Lung (tissue), 12 donors: ENCODE results near the gene CREB3L4. TPM values are rescaled to one million over a fixed set of nuclear protein-coding genes. Genes with fewer than 3 reads are reported as not detected.

Source experiments
- ATAC-seq: fragments of 200-7000 bp; cut with Tn5 transposase; one replicate; pipeline ENCODE4 v1.9.1; 2020; ENCODE audit warnings: moderate number of reproducible peaks; ENCODE audit not compliant: insufficient read depth, low FRiP score
- DNase-seq, 3 donors: peaks; one replicate each; pipeline ENCODE4 v3.0.0-alpha.2; 2013 to 2017
- H3K27ac ChIP-seq, 2 donors: one replicate each; pipeline ENCODE4 v1.5.1; 2013; ENCODE audit warnings: mild to moderate bottlenecking in 2 of 2, moderate library complexity in 2 of 2, control low read depth in 1 of 2, inconsistent platforms in 1 of 2, low read depth in 1 of 2, low read length in 1 of 2
- H3K27me3 ChIP-seq, 3 donors: one replicate each; pipeline ENCODE4 v1.5.1; 2013; ENCODE audit warnings: low read length in 2 of 3; ENCODE audit not compliant: control insufficient read depth in 3 of 3, insufficient read depth in 3 of 3
- H3K36me3 ChIP-seq, 4 donors: one replicate each; pipeline ENCODE4 v1.5.1; 2013; ENCODE audit warnings: low read length in 4 of 4, mild to moderate bottlenecking in 1 of 4, moderate library complexity in 1 of 4; ENCODE audit not compliant: control insufficient read depth in 4 of 4, insufficient read depth in 4 of 4
- H3K4me1 ChIP-seq, 5 donors: one replicate each; pipeline ENCODE4 v1.5.1; 2013; ENCODE audit warnings: low read length in 5 of 5, mild to moderate bottlenecking in 2 of 5, moderate library complexity in 1 of 5; ENCODE audit not compliant: control insufficient read depth in 5 of 5, insufficient read depth in 5 of 5
- H3K4me3 ChIP-seq: one replicate; pipeline ENCODE4 v1.5.1; 2013; ENCODE audit warnings: mild to moderate bottlenecking, control low read depth, moderate library complexity
- H3K9ac ChIP-seq, 2 donors: one replicate each; pipeline ENCODE4 v1.5.1; 2013; ENCODE audit warnings: low read length in 2 of 2, control low read depth in 1 of 2; ENCODE audit not compliant: insufficient read depth in 1 of 2
- H3K9me3 ChIP-seq, 4 donors: one replicate each; pipeline ENCODE4 v1.5.1; 2013; ENCODE audit warnings: low read length in 3 of 4, mild to moderate bottlenecking in 1 of 4, moderate library complexity in 1 of 4; ENCODE audit not compliant: control insufficient read depth in 4 of 4, insufficient read depth in 3 of 4
- WGBS, 2 donors: extraction: QIAGEN DNeasy Blood & Tissue Kit; methylation state at CpG; one replicate each; pipeline ENCODE4 v1.1.7; 2013; 5-methylcytosine and 5-hydroxymethylcytosine counted together
- polyA plus RNA-seq, 2 donors: library from polyadenylated mRNA; stranded (reverse); fragments of 200-250 nt; gene quantifications; one replicate each; pipeline ENCODE4 v1.2.1, GENCODE V29; 2013
- total RNA-seq, 2 donors: library from RNA; depleted of rRNA in 1 of 2; stranded (reverse); fragments of >200 nt in 1 of 2; gene quantifications; one replicate each; pipeline ENCODE4 v1.2.1, GENCODE V29; 2014 to 2021
- TF ChIP-seq, protein P1 (sequence below): IDR thresholded peaks from 2 replicates; pipeline ENCODE4 v1.5.1; 2012; ENCODE audit warnings: mild to moderate bottlenecking; ENCODE audit errors: control extremely low read depth, extremely low read depth
- donor health status: control.
- donor health status: control.
- donor health status: Bipolar disorder and iron deficiency.
- donor health status: healthy.
- donor health status: DM: yes; HTN: yes; CAD: no.

The CREB3L4 gene
- total and polyA plus RNA-seq, 4 donors, result 9.5 to 21.8 (median 13.6) TPM

DNA sequence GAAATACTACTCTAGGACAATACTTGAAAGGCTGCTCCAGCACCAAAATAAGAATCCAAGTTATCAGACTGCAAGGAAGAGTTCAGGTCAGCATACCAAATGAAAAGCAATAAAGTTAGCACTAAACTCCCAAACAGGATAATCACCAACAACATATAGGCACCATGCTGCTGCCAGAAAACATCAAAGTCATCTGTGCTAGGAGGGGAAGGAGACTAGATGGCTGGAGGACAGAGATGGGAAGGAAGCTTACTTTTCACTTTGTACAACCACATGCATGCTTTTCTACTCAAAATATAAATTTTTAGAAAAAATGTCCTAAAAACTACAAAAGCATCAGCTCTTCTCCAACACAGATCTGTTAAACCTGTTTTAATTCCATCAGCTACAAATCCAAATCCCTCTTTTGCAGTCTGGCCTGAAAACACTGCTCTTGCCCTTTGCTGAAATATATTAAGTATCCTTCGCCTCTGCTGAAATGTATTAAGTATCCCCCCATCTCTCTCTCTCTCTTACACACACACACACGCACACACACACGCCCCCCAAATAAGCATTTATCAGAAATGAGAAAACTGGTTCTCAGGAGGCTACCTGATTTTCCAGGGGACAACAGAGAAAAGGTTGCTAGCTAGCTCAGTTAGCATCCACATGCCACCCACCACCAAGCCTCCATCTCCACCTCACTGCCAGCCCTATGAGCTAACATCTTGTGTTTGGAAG is 46.5 kb upstream of the CREB3L4 start:
- H3K4me3 ChIP-seq, result peak overlapping the region; percentile 50
- peaks cover 6 to 25% (median 21%) of the 10 kb centered on the region in 5 donors for H3K4me1 ChIP-seq
- peak overlapping the region; percentile 33 to 88 for H3K9ac ChIP-seq
- no peak for ATAC-seq
- no peaks in the 10 kb centered on the region for H3K27me3 ChIP-seq
- 25 to 43% methylated on average over 3 of the region's 3 CpGs for WGBS, 2 donors
- H3K36me3 ChIP-seq, result peaks cover 0 to 10% (median 2%) of the 10 kb centered on the region in 4 donors
- TF ChIP-seq, protein P1, sequence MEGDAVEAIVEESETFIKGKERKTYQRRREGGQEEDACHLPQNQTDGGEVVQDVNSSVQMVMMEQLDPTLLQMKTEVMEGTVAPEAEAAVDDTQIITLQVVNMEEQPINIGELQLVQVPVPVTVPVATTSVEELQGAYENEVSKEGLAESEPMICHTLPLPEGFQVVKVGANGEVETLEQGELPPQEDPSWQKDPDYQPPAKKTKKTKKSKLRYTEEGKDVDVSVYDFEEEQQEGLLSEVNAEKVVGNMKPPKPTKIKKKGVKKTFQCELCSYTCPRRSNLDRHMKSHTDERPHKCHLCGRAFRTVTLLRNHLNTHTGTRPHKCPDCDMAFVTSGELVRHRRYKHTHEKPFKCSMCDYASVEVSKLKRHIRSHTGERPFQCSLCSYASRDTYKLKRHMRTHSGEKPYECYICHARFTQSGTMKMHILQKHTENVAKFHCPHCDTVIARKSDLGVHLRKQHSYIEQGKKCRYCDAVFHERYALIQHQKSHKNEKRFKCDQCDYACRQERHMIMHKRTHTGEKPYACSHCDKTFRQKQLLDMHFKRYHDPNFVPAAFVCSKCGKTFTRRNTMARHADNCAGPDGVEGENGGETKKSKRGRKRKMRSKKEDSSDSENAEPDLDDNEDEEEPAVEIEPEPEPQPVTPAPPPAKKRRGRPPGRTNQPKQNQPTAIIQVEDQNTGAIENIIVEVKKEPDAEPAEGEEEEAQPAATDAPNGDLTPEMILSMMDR, result no peak
- peak overlapping the region; percentile 37 to 65 for H3K27ac ChIP-seq
- no peaks in the 10 kb centered on the region for H3K9me3 ChIP-seq
- no peak for DNase-seq

DNA sequence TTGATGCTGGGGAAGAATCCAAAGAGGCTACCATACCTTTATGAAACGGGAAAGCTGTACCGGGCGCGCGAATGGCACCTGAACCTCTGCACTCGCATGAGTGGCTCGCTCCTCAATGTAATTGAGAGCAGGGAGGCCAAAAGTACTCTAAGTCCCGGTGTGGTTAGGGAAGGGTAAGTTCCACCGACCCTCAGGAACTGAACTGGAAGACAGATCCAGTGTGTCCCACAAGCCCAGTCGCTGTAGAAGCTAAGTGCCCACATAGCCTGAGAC is 46.0 kb upstream of the CREB3L4 start:
- Histone ChIP-seq H3K36me3 (peaks cover 0 to 10% (median 1%) of the 10 kb centered on the region in 4 donors), H3K27ac (peak overlapping the region; percentile 56 to 65)

DNA sequence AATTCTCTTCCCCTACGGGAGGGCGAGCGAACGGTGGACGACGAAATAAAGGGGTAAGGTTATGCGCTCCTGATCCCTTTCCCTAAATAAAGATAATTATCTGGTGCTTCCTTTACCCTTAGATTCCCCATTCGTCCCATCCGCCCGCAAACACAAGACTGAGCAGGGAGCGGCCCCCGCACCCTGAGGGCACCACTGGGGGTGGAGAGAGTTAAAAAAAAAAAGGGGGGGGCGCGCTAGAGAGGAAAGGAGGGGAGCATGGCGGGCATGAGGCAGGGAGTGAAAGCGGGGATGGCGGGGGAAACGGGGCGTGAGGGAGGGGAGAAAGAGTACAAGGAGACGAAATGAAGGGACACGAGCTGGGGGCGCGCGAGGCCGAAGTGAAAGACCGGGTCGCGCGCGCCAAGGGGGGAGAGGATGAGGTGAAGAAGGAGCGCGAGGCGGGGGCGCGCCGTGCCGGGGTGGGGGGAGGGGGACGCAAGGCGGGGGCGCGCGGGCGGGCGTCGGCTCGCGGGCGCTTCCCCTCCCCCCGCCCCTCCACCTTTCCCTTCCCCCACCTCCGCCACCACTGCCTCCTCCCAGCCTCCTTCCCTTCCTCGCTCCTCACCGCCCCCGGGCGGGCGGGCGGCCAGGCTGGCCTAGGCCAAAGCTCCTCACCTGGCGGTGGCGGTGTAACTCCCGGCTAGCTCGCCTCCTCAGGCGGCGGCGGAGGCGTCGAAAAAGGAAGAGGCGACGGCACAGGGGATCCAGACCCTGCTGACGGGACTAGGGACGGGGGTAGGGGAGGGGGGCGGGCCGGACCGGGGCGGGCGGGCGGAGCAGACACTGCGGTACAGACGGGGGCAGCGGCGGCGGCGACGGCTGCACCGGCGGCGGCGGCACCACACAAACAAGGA is 45.4 kb upstream of the CREB3L4 start:
- WGBS, 2 donors, result 1% methylated on average over 30 to 85 of the region's 86 CpGs
- H3K9ac ChIP-seq, result peak overlapping the region; percentile 33 to 88
- no peaks in the 10 kb centered on the region for H3K27me3 ChIP-seq
- peak; percentile 15 for ATAC-seq
- H3K36me3 ChIP-seq, result peaks cover 0 to 10% (median 1%) of the 10 kb centered on the region in 4 donors
- peak overlapping the region; percentile 94 to 95 for H3K27ac ChIP-seq
- no peaks in the 10 kb centered on the region for H3K9me3 ChIP-seq
- H3K4me3 ChIP-seq, result peak overlapping the region; percentile 95
- TF ChIP-seq, protein P1, result no peak
- DNase-seq, result peak in 2 of 3 donors; percentile 49 to 62
- peaks cover 6 to 25% (median 21%) of the 10 kb centered on the region in 5 donors for H3K4me1 ChIP-seq

More for the DNA sequence above, 46.0 kb upstream of the CREB3L4 start:
- DNase-seq, result peak in 2 of 3 donors; percentile 14 to 28
- Histone ChIP-seq H3K4me1 (peaks cover 6 to 25% (median 21%) of the 10 kb centered on the region in 5 donors), H3K9ac (peak overlapping the region; percentile 33 to 88), H3K4me3 (peak overlapping the region; percentile 50), H3K9me3 (no peaks in the 10 kb centered on the region), H3K27me3 (no peaks in the 10 kb centered on the region)
- ATAC-seq, result no peak
- 4% methylated on average over 10 of the region's 10 CpGs for WGBS, 2 donors
- TF ChIP-seq, protein P1, result no peak
